ENCODE measurements around the gene NBPF12.
"Not testable (repeated sequence)": the region's sequence is repeated elsewhere in the genome, so short reads cannot be mapped to it uniquely, and the experiment has no call there.

The NBPF12 gene

GRCh38 chr1:146985855-146986254 is 47.7 kb downstream of the NBPF12 start:
- DNase-seq (ENCODE audit: low spot score) = not testable (repeated sequence)

DNA sequence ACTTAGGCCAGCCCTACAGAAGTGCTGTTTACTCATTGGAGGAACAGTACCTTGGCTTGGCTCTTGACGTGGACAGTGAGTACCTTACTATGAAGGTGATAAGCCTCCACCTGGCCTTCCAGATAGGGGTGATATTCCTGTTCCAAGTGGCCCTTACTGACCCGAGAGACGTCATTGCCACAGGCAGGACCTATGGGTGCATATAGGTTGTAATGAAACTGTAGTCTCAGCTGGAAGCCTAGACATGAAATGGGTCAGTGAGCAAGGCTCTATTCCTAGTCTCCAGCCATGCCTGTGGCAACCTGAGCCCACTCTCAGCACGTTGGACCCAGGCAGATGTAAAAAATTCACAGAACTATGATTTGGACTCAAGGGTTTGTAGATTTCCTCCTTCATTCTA is 48.3 kb downstream of the NBPF12 start:
- not testable (repeated sequence) for DNase-seq (ENCODE audit: low spot score)

DNA sequence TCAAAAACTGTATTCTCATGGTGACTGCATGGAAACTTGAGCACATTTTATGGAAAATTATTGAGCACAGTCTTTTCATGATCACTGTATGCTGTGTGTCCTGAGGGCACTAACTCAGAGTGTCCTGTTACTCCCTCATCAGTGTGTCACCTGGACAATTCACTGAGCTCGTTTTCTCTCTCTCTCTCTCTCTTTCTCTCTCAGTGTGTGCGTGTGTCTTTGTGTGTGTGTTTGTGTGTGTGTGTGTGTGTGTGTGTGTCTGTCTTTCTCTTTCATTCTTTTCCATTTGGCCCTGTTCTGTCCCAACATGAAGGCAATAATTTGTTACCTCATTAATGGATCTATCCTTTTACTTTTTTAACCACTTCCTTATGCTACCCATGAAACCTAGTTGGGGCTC is 49.4 kb downstream of the NBPF12 start:
- not testable (repeated sequence) for DNase-seq (ENCODE audit: low spot score)

DNA sequence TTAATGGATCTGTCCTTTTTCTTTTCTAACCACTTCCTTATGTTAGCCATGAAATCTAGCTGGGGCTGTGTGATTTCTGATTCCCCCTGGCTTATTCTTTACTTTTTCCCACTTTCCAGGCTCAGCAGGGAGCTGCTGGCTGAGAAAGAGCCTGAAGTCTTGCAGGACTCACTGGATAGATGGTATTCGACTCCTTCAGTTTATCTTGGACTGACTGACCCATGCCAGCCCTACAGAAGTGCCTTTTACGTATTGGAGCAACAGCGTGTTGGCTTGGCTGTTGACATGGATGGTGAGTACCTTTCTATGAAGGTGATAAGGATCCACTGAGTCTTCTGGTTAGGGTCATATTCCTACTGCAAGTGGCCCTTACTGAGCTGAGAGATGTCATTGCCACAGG is 51.3 kb downstream of the NBPF12 start:
- not testable (repeated sequence) for DNase-seq (ENCODE audit: low spot score)

GRCh38 chr1:147008495-147008894 is 70.4 kb downstream of the NBPF12 start:
- DNase-seq (ENCODE audit: low spot score) = not testable (repeated sequence)

DNA sequence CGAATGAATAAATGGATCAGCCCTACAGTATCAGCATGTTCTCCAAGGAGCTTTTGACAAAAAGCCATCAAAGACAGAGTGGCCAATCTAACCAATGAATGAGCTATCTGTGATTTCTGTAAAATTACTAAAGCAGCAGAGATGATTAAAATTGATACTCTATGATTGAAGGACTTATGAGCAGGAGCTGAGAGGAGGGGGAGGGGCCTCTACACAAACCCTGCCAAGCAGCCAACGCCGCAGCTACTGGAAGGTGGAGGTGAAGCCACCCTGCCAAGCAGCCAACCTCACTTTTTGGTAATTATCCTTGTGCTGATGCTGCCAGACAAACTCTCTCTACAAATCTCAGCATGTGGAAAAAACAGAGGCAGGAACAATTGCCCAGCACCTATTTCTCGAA is 88.9 kb downstream of the NBPF12 start:
- DNase-seq (ENCODE audit: low spot score) = not testable (repeated sequence)

DNA sequence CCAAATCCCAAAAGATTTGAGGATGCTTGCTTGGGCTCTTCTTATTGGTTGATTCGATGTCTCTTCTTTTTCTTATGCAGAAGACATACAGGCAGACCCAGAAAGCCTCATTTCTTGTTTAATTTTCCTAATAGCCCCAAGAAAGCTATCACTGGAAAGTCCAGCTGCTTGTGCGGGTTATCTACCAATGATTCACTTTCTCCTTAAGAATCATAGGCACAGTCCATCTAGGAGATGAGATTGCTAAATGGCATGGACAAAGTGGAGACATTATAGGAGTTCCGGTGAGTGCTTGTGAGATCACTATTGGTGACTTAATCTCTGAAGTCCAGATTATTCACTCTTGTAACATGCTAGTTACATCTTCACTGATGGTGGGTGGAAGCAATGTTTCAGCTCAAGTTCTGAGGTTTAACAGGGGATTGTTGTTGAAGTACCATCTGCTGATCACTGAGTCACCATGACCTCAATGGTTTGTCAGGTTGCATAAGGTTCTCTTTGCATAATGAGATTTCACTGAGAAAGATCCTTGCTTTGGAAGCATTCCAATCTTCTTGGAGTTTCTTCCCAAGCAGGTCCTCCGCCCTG is 92.0 kb downstream of the NBPF12 start:
- DNase-seq (ENCODE audit: low spot score) = not testable (repeated sequence)

DNA sequence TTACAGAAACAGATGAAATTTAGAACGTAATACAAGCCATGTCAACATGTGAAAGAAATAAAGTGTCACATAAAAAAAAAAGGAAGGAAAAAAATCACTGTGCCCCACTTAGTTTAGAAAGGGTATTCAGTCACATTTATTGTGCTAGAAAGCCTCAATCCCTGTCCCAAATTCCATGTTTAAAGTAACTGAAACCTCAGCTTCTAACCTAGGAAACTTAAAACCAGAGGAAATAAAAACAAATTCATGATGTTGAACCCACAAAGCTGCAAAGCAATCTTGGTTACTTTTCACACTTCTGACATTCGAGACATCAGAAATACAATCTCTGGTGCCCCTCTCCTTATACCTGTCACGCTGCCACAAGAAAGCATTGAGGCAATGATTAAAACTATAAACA is 101.8 kb downstream of the NBPF12 start:
- DNase-seq (ENCODE audit: low spot score) = no peak

DNA sequence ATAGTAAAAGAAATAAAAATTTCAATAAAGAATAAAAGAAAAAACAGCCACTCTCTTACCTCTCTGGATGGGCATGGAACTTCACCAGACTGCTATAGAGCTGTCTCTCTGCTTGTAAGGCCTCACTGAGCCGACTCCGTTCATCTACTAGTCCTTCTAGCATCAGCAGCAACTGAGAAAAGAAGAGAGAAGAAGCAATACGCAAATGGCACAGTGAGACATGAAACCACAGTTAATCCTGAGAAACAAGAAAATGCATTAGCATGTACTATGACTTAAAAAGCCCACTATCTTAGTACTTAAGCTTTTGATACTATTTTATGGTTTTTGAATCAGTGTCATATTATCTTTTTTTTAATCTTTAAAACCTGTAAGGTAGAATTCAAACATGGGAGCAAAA is 104.8 kb downstream of the NBPF12 start:
- DNase-seq (ENCODE audit: low spot score) = not testable (repeated sequence)

DNA sequence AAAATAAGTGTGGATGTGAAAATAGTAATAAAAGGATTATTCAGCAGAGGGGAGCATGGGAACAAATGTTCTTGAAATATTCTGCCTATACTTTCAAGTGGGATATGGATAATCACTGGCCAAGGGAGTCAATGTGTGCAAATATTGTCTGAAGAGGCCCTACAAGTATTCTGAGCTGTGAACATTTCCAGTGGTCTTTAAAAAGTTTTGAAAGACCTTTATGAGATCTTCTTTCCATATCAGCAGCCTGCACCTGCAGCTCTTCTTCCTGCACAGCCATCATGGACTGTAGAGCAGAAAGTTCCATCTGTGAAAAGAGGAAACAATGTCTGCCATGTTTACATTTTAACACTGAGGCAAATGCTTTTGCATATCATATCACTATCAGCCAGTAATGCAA is 106.4 kb downstream of the NBPF12 start:
- not testable (repeated sequence) for DNase-seq (ENCODE audit: low spot score)
